Measurements from ENCODE around the gene POLK. TPM values are rescaled to one million over a fixed set of nuclear protein-coding genes. Genes with fewer than 3 reads are reported as not detected.
"Not testable (repeated sequence)": the region's sequence is repeated elsewhere in the genome, so short reads cannot be mapped to it uniquely, and the experiment has no call there.

POLK gene
- total and polyA plus RNA-seq, 2 of the 4 experiments (the other 2 are of a cell fraction) = 10.4 to 24.4 TPM

- H2BK20ac ChIP-seq (ENCODE audit: low read depth, low read length); H3K23ac ChIP-seq (ENCODE audit: low read depth, low read length); ATAC-seq (ENCODE audit: low read depth); H3K27me3 ChIP-seq (ENCODE audit: control insufficient read depth, insufficient read depth, low read length); H3K56ac ChIP-seq (ENCODE audit: extremely low read depth, insufficient read depth, low read length); H4K91ac ChIP-seq (ENCODE audit: insufficient read depth, low read depth, low read length); H3K9me3 ChIP-seq (ENCODE audit: control insufficient read depth, insufficient read depth, low read length); POLR2A ChIA-PET (ENCODE audit: unreplicated experiment); H3K4ac ChIP-seq (ENCODE audit: low read depth, low read length); H4K5ac ChIP-seq (ENCODE audit: low read depth, low read length); H3K14ac ChIP-seq (replicated peaks; ENCODE audit: low read depth, low read length); H4K8ac ChIP-seq (ENCODE audit: low read depth in 2 of 2, low read length in 2 of 2); H2BK120ac ChIP-seq (ENCODE audit: low read depth, low read length); H3K79me1 ChIP-seq (ENCODE audit: low read depth in 1 of 2, low read length in 2 of 2); BruUV-seq (replicated peaks); H2AK9ac ChIP-seq (replicated peaks; ENCODE audit: low read depth, low read length, poor library complexity); H3K4me1 ChIP-seq (ENCODE audit: control insufficient read depth, insufficient read depth, low read length); H2AK5ac ChIP-seq (ENCODE audit: low read depth, low read length); DNase-seq; H2BK5ac ChIP-seq (ENCODE audit: low read depth, low read length, poor library complexity, severe bottlenecking); intact Hi-C loops (cut with micrococcal nuclease); CTCF ChIA-PET; H3K9me1 ChIP-seq (ENCODE audit: insufficient read depth, low read length); H2BK15ac ChIP-seq (ENCODE audit: low read depth, low read length); H3K9ac ChIP-seq (ENCODE audit: low read depth, low read length); H3K27ac ChIP-seq (ENCODE audit: insufficient read depth, low read length); H3K4me3 ChIP-seq (ENCODE audit: insufficient read depth, low read depth, low read length); H3K18ac ChIP-seq (ENCODE audit: low read depth, low read length); H4K20me1 ChIP-seq (ENCODE audit: insufficient read depth, low read length); in situ Hi-C loops (cut with MboI; ENCODE audit: low sequenced_read_pairs); H3K4me2 ChIP-seq (ENCODE audit: low read depth, low read length); dilution Hi-C loops (cut with HindIII; ENCODE audit: low sequenced_read_pairs, unreplicated experiment); H2AFZ ChIP-seq (replicated peaks; ENCODE audit: low read length, poor library complexity): not testable (repeated sequence)
- no CpG with 5 or more reads among the region's 8 CpGs for WGBS, 2 experiments (ENCODE audit: extremely low coverage in 2 of 2, insufficient read length in 1 of 2)
- H3K36me3 ChIP-seq (ENCODE audit: control insufficient read depth, insufficient read depth, low read length) = peaks cover 10% of the 10 kb centered on the region
Observed at GRCh38 chr5:75578280-75578679, 66.6 kb downstream of the POLK start.
